Testis (tissue), 2 donors: Measurements from ENCODE around the gene HSPB6.

ENCODE experiments used
- CTCF ChIP-seq, 3 experiments: fragments of 450-650 bp in 2 of 3; fragments of 200-600 bp in 1 of 3; sonication (generic) in 1 of 3; IDR thresholded peaks; one replicate each; pipeline ENCODE4 v1.5.1; 2016 to 2019; ENCODE audit warnings: antibody characterized with exemption in 3 of 3, mild to moderate bottlenecking in 2 of 3, moderate library complexity in 1 of 3
- POLR2A ChIP-seq: fragments of 450-650 bp; IDR thresholded peaks from one replicate; pipeline ENCODE4 v1.6.1; 2017; ENCODE audit warnings: antibody characterized with exemption, mild to moderate bottlenecking, moderate library complexity

- TF ChIP-seq POLR2A (no peak), CTCF (IDR thresholded peaks at IDR 0.05) (no peak)
Observed at GRCh38 chr19:35723671-35724070, 33.2 kb downstream of the HSPB6 start.
